GM23338 (cell line): ENCODE measurements around the gene EZH2. TPM values are rescaled to one million over a fixed set of nuclear protein-coding genes. Genes with fewer than 3 reads are reported as not detected.

Source experiments
- ATAC-seq: fragments of 200-7000 bp; cut with Tn5 transposase; 3 replicates; pipeline ENCODE4 v1.9.1; 2020
- DNase-seq: peaks from one replicate; pipeline ENCODE4 v3.0.0-alpha.2; 2015; ENCODE audit warnings: low spot score
- H2AFZ ChIP-seq: fragments of 200-600 bp; sonication (generic); 2 replicates; pipeline ENCODE4 v1.8.0; 2016; ENCODE audit warnings: antibody characterized with exemption, mild to moderate bottlenecking, moderate library complexity
- H3F3A ChIP-seq: fragments of 200-600 bp; sonication (generic); replicated peaks from 2 replicates; pipeline ENCODE4 v1.8.0; 2017; ENCODE audit warnings: antibody characterized with exemption, mixed run types, low read depth
- H3K27ac ChIP-seq: fragments of 200-600 bp; sonication (generic); 2 replicates; pipeline ENCODE4 v1.6.1; 2016; ENCODE audit warnings: low read depth
- H3K27me3 ChIP-seq: fragments of 200-600 bp; sonication (generic); 2 replicates; pipeline ENCODE4 v1.8.0; 2016; ENCODE audit warnings: mild to moderate bottlenecking, mixed run types, moderate library complexity; ENCODE audit not compliant: insufficient read depth
- H3K36me3 ChIP-seq: fragments of 200-600 bp; sonication (generic); 2 replicates; pipeline ENCODE4 v1.8.0; 2016; ENCODE audit warnings: mild to moderate bottlenecking; ENCODE audit not compliant: insufficient read depth
- H3K4me1 ChIP-seq: fragments of 200-600 bp; sonication (generic); 2 replicates; pipeline ENCODE4 v1.8.0; 2016; ENCODE audit warnings: mild to moderate bottlenecking, moderate library complexity; ENCODE audit not compliant: insufficient read depth
- H3K4me2 ChIP-seq: fragments of 200-600 bp; sonication (generic); 2 replicates; pipeline ENCODE4 v1.7.1; 2017; ENCODE audit warnings: mixed run types
- H3K4me3 ChIP-seq: fragments of 200-600 bp; sonication (generic); 2 replicates; pipeline ENCODE4 v1.6.1; 2016; ENCODE audit warnings: mixed run types
- H3K79me2 ChIP-seq: fragments of 200-600 bp; sonication (generic); replicated peaks from 2 replicates; pipeline ENCODE4 v1.8.0; 2017; ENCODE audit warnings: mild to moderate bottlenecking; ENCODE audit not compliant: insufficient read depth
- H3K9me2 ChIP-seq: fragments of 200-600 bp; sonication (generic); 2 replicates; pipeline ENCODE4 v1.8.0; 2017; ENCODE audit not compliant: insufficient read depth
- H4K20me1 ChIP-seq: fragments of 200-600 bp; sonication (generic); replicated peaks from 2 replicates; pipeline ENCODE4 v1.8.0; 2017; ENCODE audit warnings: mild to moderate bottlenecking; ENCODE audit not compliant: insufficient read depth
- H3K27ac Mint-ChIP-seq: 2 replicates; pipeline ENCODE4 v1.8.0; 2020; ENCODE audit warnings: inconsistent platforms, mild to moderate bottlenecking, moderate library complexity, mixed read lengths
- H3K27me3 Mint-ChIP-seq: 3 replicates; pipeline ENCODE4 v1.8.0; 2022; ENCODE audit warnings: low read depth, mild to moderate bottlenecking, moderate library complexity, mixed read lengths, inconsistent platforms; ENCODE audit not compliant: insufficient read depth, poor library complexity
- H3K36me3 Mint-ChIP-seq: 3 replicates; pipeline ENCODE4 v1.8.0; 2021; ENCODE audit warnings: low read depth, mild to moderate bottlenecking, inconsistent platforms, moderate library complexity, mixed read lengths
- H3K4me1 Mint-ChIP-seq: 3 replicates; pipeline ENCODE4 v1.8.0; 2020; ENCODE audit warnings: mild to moderate bottlenecking, inconsistent platforms, mixed read lengths
- H3K4me3 Mint-ChIP-seq: 3 replicates; pipeline ENCODE4 v1.8.0; 2021; ENCODE audit warnings: moderate library complexity, mild to moderate bottlenecking, inconsistent platforms, mixed read lengths
- H3K9me3 Mint-ChIP-seq: 3 replicates; pipeline ENCODE4 v1.8.0; 2020; ENCODE audit warnings: moderate library complexity, mild to moderate bottlenecking, inconsistent platforms, mixed read lengths
- ETS1 ChIP-seq: IDR thresholded peaks from 2 replicates; pipeline ENCODE4 v1.6.1; 2016; ENCODE audit warnings: antibody characterized with exemption
- EZH2 ChIP-seq: fragments of 200-600 bp; sonication (generic); IDR thresholded peaks from one replicate; pipeline ENCODE4 v1.8.0; 2017; ENCODE audit warnings: antibody characterized with exemption, mild to moderate bottlenecking, low read depth; ENCODE audit not compliant: unreplicated experiment
- EZH2phosphoT487 ChIP-seq: fragments of 200-600 bp; sonication (generic); IDR thresholded peaks from one replicate; pipeline ENCODE4 v1.8.1; 2018; ENCODE audit warnings: antibody characterized with exemption; ENCODE audit not compliant: unreplicated experiment
- NANOG ChIP-seq: IDR thresholded peaks from 2 replicates; pipeline ENCODE4 v1.6.1; 2016; ENCODE audit warnings: antibody characterized with exemption, borderline replicate concordance
- POLR2AphosphoS5 ChIP-seq: IDR thresholded peaks from 2 replicates; pipeline ENCODE4 v1.6.1; 2016; ENCODE audit warnings: antibody characterized with exemption, low read depth
- STAT1 ChIP-seq: IDR thresholded peaks from one replicate; pipeline ENCODE4 v1.6.1; 2016; ENCODE audit warnings: antibody characterized with exemption; ENCODE audit not compliant: unreplicated experiment
- ZNF114 ChIP-seq: fragments of 250-450 bp; sonication (Bioruptor Pico); IDR thresholded peaks from 2 replicates; pipeline ENCODE4 v1.5.0; 2020; ENCODE audit warnings: mild to moderate bottlenecking, moderate library complexity
- ZNF331 ChIP-seq: fragments of 250-450 bp; sonication (Bioruptor Pico); IDR thresholded peaks from 2 replicates; pipeline ENCODE4 v1.5.0; 2020; ENCODE audit warnings: low read depth, mild to moderate bottlenecking, moderate library complexity
- polyA plus RNA-seq: library from polyadenylated mRNA; unstranded; fragments of >200 nt; fragmentation: Nextera tagmentation; extraction: Ambion mirVana; gene quantifications from 2 replicates; pipeline ENCODE4 v1.2.1, GENCODE V29; 2016
- total RNA-seq: library from RNA; depleted of rRNA; stranded (reverse); fragments of >200 nt; shearing (Covaris generic); gene quantifications from 2 replicates; pipeline ENCODE4 v1.2.3, GENCODE V29; 2014
- TF ChIP-seq, protein P1 (sequence below): fragments of 250-450 bp; sonication (Bioruptor Pico); IDR thresholded peaks from 2 replicates; pipeline ENCODE4 v1.5.0; 2020; ENCODE audit warnings: mild to moderate bottlenecking, moderate library complexity
- TF ChIP-seq, protein P2 (sequence below), 2 experiments: fragments of 200-600 bp in 1 of 2; sonication (generic) in 1 of 2; conservative IDR thresholded peaks; 2 replicates each; pipeline versions ENCODE4 v1.5.1 to v1.6.1; 2016 to 2017; ENCODE audit warnings: antibody characterized with exemption in 2 of 2, low read depth in 2 of 2, mild to moderate bottlenecking in 2 of 2, moderate library complexity in 1 of 2

EZH2 gene
- total and polyA plus RNA-seq, 2 experiments from 2014 or later: 33.9 to 38.6 TPM

DNA sequence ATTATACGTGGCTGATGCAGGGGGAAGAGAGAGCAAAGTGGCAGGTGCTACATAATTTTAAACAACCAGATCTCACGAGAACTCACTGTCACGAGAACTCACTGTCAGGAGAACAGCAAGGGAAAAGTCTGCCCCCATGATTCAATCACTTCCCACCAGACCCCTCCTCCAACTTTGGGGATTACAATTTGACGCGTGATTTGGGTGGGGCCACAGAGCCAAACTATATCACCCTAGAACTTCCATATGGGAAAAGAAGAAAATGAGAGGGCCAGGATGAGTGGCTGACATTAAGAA is 15.8 kb downstream of the EZH2 start:
- H3K9me2 ChIP-seq: no peaks in the 10 kb centered on the region
- H3K27me3 Mint-ChIP-seq: no peaks in the 10 kb centered on the region
- H3K4me3 Mint-ChIP-seq: no peak overlapping the region
- peaks cover 98% of the 10 kb centered on the region for H3K79me2 ChIP-seq
- H3K36me3 ChIP-seq: no peaks in the 10 kb centered on the region
- no peaks in the 10 kb centered on the region for H3K4me1 ChIP-seq
- H3K36me3 Mint-ChIP-seq: peaks cover 19% of the 10 kb centered on the region
- peaks cover 19% of the 10 kb centered on the region for H3K4me1 Mint-ChIP-seq
- no peak overlapping the region for H3K27ac Mint-ChIP-seq
- no peak overlapping the region for H3K4me3 ChIP-seq
- no peak for ATAC-seq
- H4K20me1 ChIP-seq: peaks cover 30% of the 10 kb centered on the region
- no peak for TF ChIP-seq EZH2phosphoT487
- no peak for DNase-seq
- H3K27ac ChIP-seq: no peak overlapping the region
- no peaks in the 10 kb centered on the region for H3K27me3 ChIP-seq
- H2AFZ ChIP-seq: no peak overlapping the region
- peaks cover 7% of the 10 kb centered on the region; the same call in 2 of the 3 replicates for H3K9me3 Mint-ChIP-seq
- 0 out of 2 replicates have a peak, but pooled peaks cover 6% of the 10 kb centered on the region for H3F3A ChIP-seq
- H3K4me2 ChIP-seq: no peak overlapping the region

- Mint-ChIP-seq H3K27ac (no peak overlapping the region), H3K27me3 (no peaks in the 10 kb centered on the region), H3K4me3 (no peak overlapping the region), H3K9me3 (peaks cover 7% of the 10 kb centered on the region; the same call in 2 of the 3 replicates), H3K36me3 (peaks cover 19% of the 10 kb centered on the region), H3K4me1 (peaks cover 24% of the 10 kb centered on the region)
- peaks cover 31% of the 10 kb centered on the region for H4K20me1 ChIP-seq
- H3K4me3 ChIP-seq: no peak overlapping the region
- H3F3A ChIP-seq: 0 out of 2 replicates have a peak, but pooled peaks cover 6% of the 10 kb centered on the region
- ATAC-seq: no peak
- no peaks in the 10 kb centered on the region for H3K36me3 ChIP-seq
- H3K9me2 ChIP-seq: no peaks in the 10 kb centered on the region
- H3K4me1 ChIP-seq: peaks cover 3% of the 10 kb centered on the region; the same call in 1 of the 2 replicates
- peaks cover 98% of the 10 kb centered on the region for H3K79me2 ChIP-seq
- no peak overlapping the region for H3K4me2 ChIP-seq
- no peak overlapping the region for H2AFZ ChIP-seq
- peak; percentile 30 for DNase-seq
- no peaks in the 10 kb centered on the region for H3K27me3 ChIP-seq
- no peak overlapping the region for H3K27ac ChIP-seq
- TF ChIP-seq ZNF331 (CRISPR knock-in tag): no peak
- no peak for TF ChIP-seq ETS1
- TF ChIP-seq EZH2: no peak
- TF ChIP-seq, protein P1, sequence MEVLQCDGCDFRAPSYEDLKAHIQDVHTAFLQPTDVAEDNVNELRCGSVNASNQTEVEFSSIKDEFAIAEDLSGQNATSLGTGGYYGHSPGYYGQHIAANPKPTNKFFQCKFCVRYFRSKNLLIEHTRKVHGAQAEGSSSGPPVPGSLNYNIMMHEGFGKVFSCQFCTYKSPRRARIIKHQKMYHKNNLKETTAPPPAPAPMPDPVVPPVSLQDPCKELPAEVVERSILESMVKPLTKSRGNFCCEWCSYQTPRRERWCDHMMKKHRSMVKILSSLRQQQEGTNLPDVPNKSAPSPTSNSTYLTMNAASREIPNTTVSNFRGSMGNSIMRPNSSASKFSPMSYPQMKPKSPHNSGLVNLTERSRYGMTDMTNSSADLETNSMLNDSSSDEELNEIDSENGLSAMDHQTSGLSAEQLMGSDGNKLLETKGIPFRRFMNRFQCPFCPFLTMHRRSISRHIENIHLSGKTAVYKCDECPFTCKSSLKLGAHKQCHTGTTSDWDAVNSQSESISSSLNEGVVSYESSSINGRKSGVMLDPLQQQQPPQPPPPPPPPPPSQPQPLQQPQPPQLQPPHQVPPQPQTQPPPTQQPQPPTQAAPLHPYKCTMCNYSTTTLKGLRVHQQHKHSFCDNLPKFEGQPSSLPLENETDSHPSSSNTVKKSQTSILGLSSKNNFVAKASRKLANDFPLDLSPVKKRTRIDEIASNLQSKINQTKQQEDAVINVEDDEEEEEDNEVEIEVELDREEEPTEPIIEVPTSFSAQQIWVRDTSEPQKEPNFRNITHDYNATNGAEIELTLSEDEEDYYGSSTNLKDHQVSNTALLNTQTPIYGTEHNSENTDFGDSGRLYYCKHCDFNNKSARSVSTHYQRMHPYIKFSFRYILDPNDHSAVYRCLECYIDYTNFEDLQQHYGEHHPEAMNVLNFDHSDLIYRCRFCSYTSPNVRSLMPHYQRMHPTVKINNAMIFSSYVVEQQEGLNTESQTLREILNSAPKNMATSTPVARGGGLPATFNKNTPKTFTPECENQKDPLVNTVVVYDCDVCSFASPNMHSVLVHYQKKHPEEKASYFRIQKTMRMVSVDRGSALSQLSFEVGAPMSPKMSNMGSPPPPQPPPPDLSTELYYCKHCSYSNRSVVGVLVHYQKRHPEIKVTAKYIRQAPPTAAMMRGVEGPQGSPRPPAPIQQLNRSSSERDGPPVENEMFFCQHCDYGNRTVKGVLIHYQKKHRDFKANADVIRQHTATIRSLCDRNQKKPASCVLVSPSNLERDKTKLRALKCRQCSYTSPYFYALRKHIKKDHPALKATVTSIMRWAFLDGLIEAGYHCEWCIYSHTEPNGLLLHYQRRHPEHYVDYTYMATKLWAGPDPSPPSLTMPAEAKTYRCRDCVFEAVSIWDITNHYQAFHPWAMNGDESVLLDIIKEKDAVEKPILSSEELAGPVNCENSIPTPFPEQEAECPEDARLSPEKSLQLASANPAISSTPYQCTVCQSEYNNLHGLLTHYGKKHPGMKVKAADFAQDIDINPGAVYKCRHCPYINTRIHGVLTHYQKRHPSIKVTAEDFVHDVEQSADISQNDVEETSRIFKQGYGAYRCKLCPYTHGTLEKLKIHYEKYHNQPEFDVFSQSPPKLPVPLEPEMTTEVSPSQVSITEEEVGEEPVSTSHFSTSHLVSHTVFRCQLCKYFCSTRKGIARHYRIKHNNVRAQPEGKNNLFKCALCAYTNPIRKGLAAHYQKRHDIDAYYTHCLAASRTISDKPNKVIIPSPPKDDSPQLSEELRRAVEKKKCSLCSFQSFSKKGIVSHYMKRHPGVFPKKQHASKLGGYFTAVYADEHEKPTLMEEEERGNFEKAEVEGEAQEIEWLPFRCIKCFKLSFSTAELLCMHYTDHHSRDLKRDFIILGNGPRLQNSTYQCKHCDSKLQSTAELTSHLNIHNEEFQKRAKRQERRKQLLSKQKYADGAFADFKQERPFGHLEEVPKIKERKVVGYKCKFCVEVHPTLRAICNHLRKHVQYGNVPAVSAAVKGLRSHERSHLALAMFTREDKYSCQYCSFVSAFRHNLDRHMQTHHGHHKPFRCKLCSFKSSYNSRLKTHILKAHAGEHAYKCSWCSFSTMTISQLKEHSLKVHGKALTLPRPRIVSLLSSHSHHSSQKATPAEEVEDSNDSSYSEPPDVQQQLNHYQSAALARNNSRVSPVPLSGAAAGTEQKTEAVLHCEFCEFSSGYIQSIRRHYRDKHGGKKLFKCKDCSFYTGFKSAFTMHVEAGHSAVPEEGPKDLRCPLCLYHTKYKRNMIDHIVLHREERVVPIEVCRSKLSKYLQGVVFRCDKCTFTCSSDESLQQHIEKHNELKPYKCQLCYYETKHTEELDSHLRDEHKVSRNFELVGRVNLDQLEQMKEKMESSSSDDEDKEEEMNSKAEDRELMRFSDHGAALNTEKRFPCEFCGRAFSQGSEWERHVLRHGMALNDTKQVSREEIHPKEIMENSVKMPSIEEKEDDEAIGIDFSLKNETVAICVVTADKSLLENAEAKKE (CRISPR knock-in tag): no peak
- TF ChIP-seq ZNF114: no peak
- TF ChIP-seq POLR2AphosphoS5: no peak
- no peak for TF ChIP-seq EZH2phosphoT487
- TF ChIP-seq STAT1: no peak
- TF ChIP-seq NANOG: no peak
- TF ChIP-seq, protein P2, sequence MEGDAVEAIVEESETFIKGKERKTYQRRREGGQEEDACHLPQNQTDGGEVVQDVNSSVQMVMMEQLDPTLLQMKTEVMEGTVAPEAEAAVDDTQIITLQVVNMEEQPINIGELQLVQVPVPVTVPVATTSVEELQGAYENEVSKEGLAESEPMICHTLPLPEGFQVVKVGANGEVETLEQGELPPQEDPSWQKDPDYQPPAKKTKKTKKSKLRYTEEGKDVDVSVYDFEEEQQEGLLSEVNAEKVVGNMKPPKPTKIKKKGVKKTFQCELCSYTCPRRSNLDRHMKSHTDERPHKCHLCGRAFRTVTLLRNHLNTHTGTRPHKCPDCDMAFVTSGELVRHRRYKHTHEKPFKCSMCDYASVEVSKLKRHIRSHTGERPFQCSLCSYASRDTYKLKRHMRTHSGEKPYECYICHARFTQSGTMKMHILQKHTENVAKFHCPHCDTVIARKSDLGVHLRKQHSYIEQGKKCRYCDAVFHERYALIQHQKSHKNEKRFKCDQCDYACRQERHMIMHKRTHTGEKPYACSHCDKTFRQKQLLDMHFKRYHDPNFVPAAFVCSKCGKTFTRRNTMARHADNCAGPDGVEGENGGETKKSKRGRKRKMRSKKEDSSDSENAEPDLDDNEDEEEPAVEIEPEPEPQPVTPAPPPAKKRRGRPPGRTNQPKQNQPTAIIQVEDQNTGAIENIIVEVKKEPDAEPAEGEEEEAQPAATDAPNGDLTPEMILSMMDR (conservative IDR thresholded peaks at IDR 0.05; ENCODE audit: low read depth in 2 of 2): no peak
These were observed 16.3 kb downstream of the EZH2 start for GRCh38 chr7:148867596-148868377.
